Thymus (tissue), 11 donors: Measurements from ENCODE around the gene WNT9A. TPM values are rescaled to one million over a fixed set of nuclear protein-coding genes. Genes with fewer than 3 reads are reported as not detected.

Source experiments
- DNase-seq, 9 donors: peaks; one replicate each; pipeline ENCODE4 v3.0.0-alpha.2; 2013; ENCODE audit warnings: low spot score in 9 of 9, low read depth in 6 of 9, missing footprints in 1 of 9
- H3K27ac ChIP-seq, 2 donors: one replicate each; pipeline ENCODE4 v1.5.1; 2013; ENCODE audit warnings: control low read depth in 1 of 2, low read depth in 1 of 2, low read length in 1 of 2, mild to moderate bottlenecking in 1 of 2, moderate library complexity in 1 of 2
- H3K27me3 ChIP-seq, 2 donors: one replicate each; pipeline ENCODE4 v1.5.1; 2013; ENCODE audit warnings: low read length in 1 of 2; ENCODE audit not compliant: control insufficient read depth in 2 of 2, insufficient read depth in 1 of 2
- H3K36me3 ChIP-seq, 2 donors: one replicate each; pipeline ENCODE4 v1.5.1; 2013; ENCODE audit warnings: low read length in 1 of 2, mild to moderate bottlenecking in 1 of 2, moderate library complexity in 1 of 2; ENCODE audit not compliant: control insufficient read depth in 2 of 2, insufficient read depth in 2 of 2
- H3K4me1 ChIP-seq, 2 donors: one replicate each; pipeline ENCODE4 v1.5.1; 2013; ENCODE audit warnings: low read length in 2 of 2; ENCODE audit not compliant: control insufficient read depth in 2 of 2, insufficient read depth in 2 of 2
- H3K4me3 ChIP-seq, 2 donors: one replicate each; pipeline ENCODE4 v1.5.1; 2013; ENCODE audit warnings: low read length in 2 of 2, control low read depth in 1 of 2, mild to moderate bottlenecking in 1 of 2
- H3K9me3 ChIP-seq, 2 donors: one replicate each; pipeline ENCODE4 v1.5.1; 2013; ENCODE audit warnings: low read length in 1 of 2, mild to moderate bottlenecking in 1 of 2; ENCODE audit not compliant: control insufficient read depth in 2 of 2, insufficient read depth in 1 of 2
- WGBS: extraction: QIAGEN DNeasy Blood & Tissue Kit; methylation state at CpG from one replicate; pipeline ENCODE4 v1.1.7; 2013; 5-methylcytosine and 5-hydroxymethylcytosine counted together
- polyA plus RNA-seq: library from polyadenylated mRNA; stranded (reverse); fragments of 200-250 nt; gene quantifications from one replicate; pipeline ENCODE4 v1.2.3, GENCODE V29; 2013
- total RNA-seq: library from RNA; stranded (reverse); fragments of 120-200 nt; gene quantifications from one replicate; pipeline ENCODE4 v1.2.4, GENCODE V29; 2013
- donor health status: healthy.

WNT9A gene
- total and polyA plus RNA-seq, 2 donors = 0.24 to 2.9 TPM

- WGBS = 97% methylated on average over 13 of the region's 13 CpGs
- Histone ChIP-seq H3K27me3 (no peaks in the 10 kb centered on the region), H3K4me3 (no peak overlapping the region), H3K9me3 (no peaks in the 10 kb centered on the region), H3K4me1 (no peaks in the 10 kb centered on the region), H3K27ac (no peak overlapping the region), H3K36me3 (no peaks in the 10 kb centered on the region)
- no peak for DNase-seq
These were observed 47.1 kb downstream of the WNT9A start for GRCh38 chr1:227900571-227901051.

GRCh38 chr1:227899820-227900449 is 47.8 kb downstream of the WNT9A start:
- Histone ChIP-seq H3K27ac (no peak overlapping the region), H3K27me3 (no peaks in the 10 kb centered on the region), H3K9me3 (no peaks in the 10 kb centered on the region), H3K4me3 (no peak overlapping the region), H3K36me3 (no peaks in the 10 kb centered on the region), H3K4me1 (no peaks in the 10 kb centered on the region)
- 94% methylated on average over 18 of the region's 18 CpGs for WGBS
- DNase-seq = no peak

- H3K4me3 ChIP-seq = no peak overlapping the region
- no peaks in the 10 kb centered on the region for H3K36me3 ChIP-seq
- H3K9me3 ChIP-seq = no peaks in the 10 kb centered on the region
- 79% methylated on average over 12 of the region's 12 CpGs for WGBS
- H3K27ac ChIP-seq = no peak overlapping the region
- H3K27me3 ChIP-seq = no peaks in the 10 kb centered on the region
- H3K4me1 ChIP-seq = no peaks in the 10 kb centered on the region
- DNase-seq = no peak
These were observed 48.5 kb downstream of the WNT9A start for GRCh38 chr1:227899141-227899819.

GRCh38 chr1:227898502-227899140 is 49.1 kb downstream of the WNT9A start:
- Histone ChIP-seq H3K36me3 (no peaks in the 10 kb centered on the region), H3K4me3 (no peak overlapping the region), H3K27ac (no peak overlapping the region), H3K9me3 (no peaks in the 10 kb centered on the region), H3K4me1 (no peaks in the 10 kb centered on the region), H3K27me3 (no peaks in the 10 kb centered on the region)
- DNase-seq = no peak
- WGBS = 86% methylated on average over 12 of the region's 12 CpGs

GRCh38 chr1:227897704-227898438 is 49.9 kb downstream of the WNT9A start:
- WGBS = 86% methylated on average over 6 of the region's 6 CpGs
- no peak for DNase-seq

GRCh38 chr1:227896710-227897655 is 50.7 kb downstream of the WNT9A start:
- 97% methylated on average over 9 of the region's 9 CpGs for WGBS
- Histone ChIP-seq H3K9me3 (no peaks in the 10 kb centered on the region), H3K4me1 (no peaks in the 10 kb centered on the region), H3K27ac (no peak overlapping the region), H3K4me3 (no peak overlapping the region), H3K36me3 (no peaks in the 10 kb centered on the region), H3K27me3 (no peaks in the 10 kb centered on the region)
- DNase-seq = no peak

More at GRCh38 chr1:227897704-227898438, 49.9 kb downstream of the WNT9A start:
- Histone ChIP-seq H3K27me3 (no peaks in the 10 kb centered on the region), H3K4me3 (no peak overlapping the region), H3K9me3 (no peaks in the 10 kb centered on the region), H3K36me3 (no peaks in the 10 kb centered on the region), H3K4me1 (no peaks in the 10 kb centered on the region), H3K27ac (no peak overlapping the region)

GRCh38 chr1:227895828-227896685 is 51.7 kb downstream of the WNT9A start:
- Histone ChIP-seq H3K4me3 (no peak overlapping the region), H3K27ac (no peak overlapping the region), H3K4me1 (no peaks in the 10 kb centered on the region), H3K9me3 (no peaks in the 10 kb centered on the region), H3K36me3 (no peaks in the 10 kb centered on the region), H3K27me3 (no peaks in the 10 kb centered on the region)
- no peak for DNase-seq
- 95% methylated on average over 24 of the region's 24 CpGs for WGBS
